Measurements from ENCODE around the gene ZNF354C.
"Not testable (repeated sequence)": the region's sequence is repeated elsewhere in the genome, so short reads cannot be mapped to it uniquely, and the experiment has no call there.

The ZNF354C gene

GRCh38 chr5:179060116-179061008 lies at the start of gene ZNF354C:
ZNF354C (plus strand) TSS chr5:179060373; CDS start chr5:179062069, 1,696 bp downstream.
- DNase-seq: no peak

- DNase-seq: peak; percentile 65
Observed at GRCh38 chr5:179023528-179024189, 36.5 kb upstream of the ZNF354C start, which contains the start of gene ZNF879. ZNF879 (plus strand) TSS chr5:179023804; CDS start chr5:179025005, 1,201 bp downstream.

DNA sequence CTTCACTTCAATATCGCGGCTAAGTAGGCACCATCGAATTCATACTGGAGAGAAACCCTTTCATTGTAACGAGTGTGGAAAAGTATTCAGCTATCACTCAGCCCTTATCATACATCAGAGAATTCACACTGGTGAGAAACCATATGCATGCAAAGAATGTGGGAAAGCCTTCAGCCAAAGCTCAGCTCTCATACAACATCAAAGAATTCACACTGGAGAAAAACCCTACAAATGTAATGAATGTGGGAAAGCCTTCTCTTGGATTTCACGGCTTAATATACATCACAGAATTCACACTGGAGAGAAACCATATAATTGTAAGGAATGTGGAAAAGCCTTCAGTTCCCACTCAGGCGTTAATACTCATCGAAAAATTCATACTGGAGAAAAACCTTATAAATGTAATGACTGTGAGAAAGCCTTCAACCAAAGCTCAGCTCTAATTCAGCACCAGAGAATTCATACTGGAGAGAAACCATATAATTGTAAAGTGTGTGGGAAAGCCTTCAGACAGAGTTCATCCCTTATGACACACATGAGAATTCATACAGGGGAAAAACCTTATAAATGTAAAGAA lies 27.1 kb upstream of the ZNF354C start:
- DNase-seq: no peak

GRCh38 chr5:179044765-179045164 lies 15.4 kb upstream of the ZNF354C start:
- DNase-seq: no peak

GRCh38 chr5:179051784-179052183 lies 8.4 kb upstream of the ZNF354C start:
- no peak for DNase-seq

GRCh38 chr5:179054036-179054785 lies 6.0 kb upstream of the ZNF354C start:
- no peak for DNase-seq

GRCh38 chr5:179054876-179055275 lies 5.3 kb upstream of the ZNF354C start:
- DNase-seq: no peak

DNA sequence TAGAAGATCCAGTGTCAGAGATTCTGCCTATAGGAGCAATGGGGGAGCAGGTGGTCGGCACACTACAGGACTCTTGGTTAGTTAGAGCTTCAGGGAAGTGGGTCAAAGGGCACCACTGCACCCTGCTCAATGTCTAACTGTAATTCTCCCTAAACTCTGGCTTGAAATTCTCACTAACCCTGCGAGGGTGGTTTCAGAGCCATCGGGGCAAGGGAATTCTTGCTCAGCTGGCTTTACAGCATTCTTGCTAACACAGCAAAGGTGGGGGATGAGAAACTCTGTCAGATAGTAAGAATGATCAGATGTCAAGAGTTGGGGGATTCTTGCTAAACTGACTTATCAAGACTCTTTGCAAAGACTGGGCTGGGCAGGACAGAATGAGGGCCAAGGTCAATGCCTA lies 4.7 kb upstream of the ZNF354C start:
- DNase-seq: no peak

GRCh38 chr5:179055841-179056240 lies 4.3 kb upstream of the ZNF354C start:
- no peak for DNase-seq

- DNase-seq: no peak
Observed at GRCh38 chr5:179061025-179061424, 852 bp downstream of the ZNF354C start.

- no peak for DNase-seq
Observed at GRCh38 chr5:179065703-179066102, 5.5 kb downstream of the ZNF354C start.

DNA sequence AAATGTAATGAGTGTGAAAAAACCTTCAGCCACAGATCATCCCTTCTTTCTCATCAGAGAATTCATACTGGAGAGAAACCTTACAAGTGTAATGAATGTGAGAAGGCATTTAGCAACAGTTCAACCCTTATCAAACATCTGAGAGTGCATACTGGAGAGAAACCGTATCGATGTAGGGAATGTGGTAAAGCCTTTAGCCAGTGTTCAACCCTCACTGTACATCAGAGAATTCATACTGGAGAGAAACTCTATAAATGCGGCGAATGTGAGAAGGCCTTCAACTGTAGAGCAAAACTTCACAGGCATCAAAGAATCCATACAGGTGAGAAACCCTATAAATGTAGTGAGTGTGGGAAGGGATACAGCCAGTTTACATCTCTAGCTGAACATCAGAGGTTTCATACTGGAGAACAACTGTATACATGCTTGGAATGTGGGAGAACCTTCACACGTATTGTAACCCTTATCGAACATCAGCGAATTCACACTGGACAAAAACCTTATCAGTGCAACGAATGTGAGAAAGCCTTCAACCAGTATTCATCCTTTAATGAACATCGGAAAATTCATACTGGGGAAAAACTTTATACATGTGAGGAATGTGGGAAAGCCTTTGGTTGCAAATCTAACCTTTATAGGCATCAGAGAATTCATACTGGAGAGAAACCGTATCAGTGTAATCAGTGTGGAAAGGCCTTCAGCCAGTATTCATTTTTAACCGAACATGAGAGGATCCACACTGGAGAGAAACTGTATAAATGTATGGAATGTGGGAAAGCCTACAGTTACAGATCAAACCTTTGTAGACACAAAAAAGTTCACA lies 19.2 kb downstream of the ZNF354C start:
- no peak for DNase-seq

GRCh38 chr5:179080724-179081123 lies 20.6 kb downstream of the ZNF354C start:
- DNase-seq: no peak

DNA sequence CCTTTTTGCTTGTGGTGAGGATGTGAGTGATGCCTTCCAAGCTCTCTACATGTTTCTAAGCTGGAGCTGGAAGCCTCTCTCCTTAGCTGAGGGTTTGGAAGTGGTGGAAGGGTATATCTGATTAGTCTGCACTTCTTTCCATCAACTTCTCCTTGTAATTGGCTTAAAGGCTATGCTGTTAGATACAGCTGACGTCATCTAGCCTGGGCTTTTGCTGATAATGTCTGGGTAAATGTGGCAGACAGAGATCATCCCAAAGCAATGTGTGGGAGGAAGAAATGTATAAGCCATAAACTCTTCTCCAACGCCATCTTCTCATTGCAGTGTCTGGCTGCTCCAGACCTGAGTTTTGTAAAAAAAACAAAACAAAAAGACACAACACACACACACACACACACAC lies 29.3 kb downstream of the ZNF354C start:
- no peak for DNase-seq

DNA sequence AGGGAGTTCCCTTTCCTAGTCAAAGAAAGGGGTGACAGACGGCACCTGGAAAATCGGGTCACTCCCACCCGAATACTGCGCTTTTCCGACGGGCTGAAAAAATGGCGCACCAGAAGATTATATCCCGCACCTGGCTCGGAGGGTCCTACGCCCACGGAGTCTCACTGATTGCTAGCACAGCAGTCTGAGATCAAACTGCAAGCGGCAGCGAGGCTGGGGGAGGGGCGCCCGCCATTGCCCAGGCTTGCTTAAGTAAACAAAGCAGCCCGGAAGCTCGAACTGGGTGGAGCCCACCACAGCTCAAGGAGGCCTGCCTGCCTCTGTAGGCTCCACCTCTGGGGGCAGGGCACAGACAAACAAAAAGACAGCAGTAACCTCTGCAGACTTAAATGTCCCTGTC lies 41.1 kb downstream of the ZNF354C start:
- DNase-seq: not testable (repeated sequence)

DNA sequence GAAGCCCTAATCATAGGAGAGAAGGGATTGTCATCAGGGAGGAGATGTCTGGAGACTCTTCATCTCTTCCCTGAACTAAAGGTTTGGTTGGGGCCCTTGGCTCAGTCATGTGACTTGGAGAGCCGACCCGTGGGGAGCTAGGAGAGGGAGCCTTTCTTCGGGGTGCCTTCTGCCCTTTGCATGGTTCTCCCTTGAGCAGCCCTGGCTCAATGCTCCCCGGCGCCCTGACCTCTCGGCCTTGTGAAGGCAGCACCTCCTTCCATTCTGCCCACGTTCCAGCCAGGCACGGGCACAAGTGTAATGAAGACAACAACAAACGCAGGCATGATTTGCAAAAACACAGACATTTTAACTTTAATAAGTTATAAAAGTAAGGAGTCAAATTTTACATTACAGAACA lies 50.4 kb downstream of the ZNF354C start:
- no peak for DNase-seq

DNA sequence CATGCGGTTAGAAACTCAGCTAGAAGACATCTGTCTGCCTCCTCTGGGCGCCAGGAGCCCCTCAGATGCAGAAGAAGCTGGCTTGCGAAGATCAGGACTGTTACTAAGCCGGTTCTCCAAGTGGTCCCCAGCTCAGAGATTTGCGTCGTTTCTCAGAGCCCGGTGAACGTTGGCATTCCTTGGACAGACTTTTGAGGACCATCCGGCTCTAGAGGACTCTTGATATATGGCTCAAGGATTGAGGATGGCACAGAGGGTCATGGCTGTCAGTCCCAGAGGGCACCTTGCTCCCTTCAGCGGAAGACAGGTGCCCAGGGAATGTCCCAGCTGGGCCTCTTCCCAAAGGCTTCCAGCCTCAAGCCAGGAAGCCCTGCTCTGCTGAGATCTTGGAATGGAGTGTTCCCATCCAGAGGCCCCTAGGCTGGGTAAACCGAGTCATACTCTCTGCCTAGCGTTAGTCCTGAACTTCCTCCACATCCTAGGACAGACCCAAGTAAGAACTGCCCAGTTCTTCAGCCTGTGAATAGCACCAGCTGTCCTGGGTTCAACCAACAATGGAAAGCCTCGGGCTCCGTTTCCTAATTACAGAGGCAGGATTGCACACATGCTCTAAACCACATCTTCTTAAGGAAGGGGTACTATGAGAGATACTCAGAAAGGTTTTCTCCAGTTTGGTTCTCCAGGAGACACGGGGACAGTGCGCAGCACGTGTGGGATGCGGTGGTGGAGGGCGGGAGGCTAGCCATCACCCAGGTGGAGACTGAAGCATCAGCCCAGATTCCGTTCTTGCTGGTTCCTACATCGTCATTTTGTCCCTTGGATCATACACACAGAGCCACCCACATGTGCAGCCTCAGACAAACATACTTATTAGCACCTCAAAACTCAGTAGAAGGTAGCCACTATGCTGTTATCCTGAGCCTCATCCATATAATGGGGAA lies 51.4 kb downstream of the ZNF354C start:
- no peak for DNase-seq

GRCh38 chr5:179112469-179113142 lies 52.4 kb downstream of the ZNF354C start:
- DNase-seq: no peak

- no peak for DNase-seq
Observed at GRCh38 chr5:179113143-179113530, 53.0 kb downstream of the ZNF354C start.

GRCh38 chr5:179113945-179114641 lies 53.9 kb downstream of the ZNF354C start:
- DNase-seq: no peak

All from NCI-H1694 (cell line).